Measurements from ENCODE around the gene PLPPR5.

Gene PLPPR5

DNA sequence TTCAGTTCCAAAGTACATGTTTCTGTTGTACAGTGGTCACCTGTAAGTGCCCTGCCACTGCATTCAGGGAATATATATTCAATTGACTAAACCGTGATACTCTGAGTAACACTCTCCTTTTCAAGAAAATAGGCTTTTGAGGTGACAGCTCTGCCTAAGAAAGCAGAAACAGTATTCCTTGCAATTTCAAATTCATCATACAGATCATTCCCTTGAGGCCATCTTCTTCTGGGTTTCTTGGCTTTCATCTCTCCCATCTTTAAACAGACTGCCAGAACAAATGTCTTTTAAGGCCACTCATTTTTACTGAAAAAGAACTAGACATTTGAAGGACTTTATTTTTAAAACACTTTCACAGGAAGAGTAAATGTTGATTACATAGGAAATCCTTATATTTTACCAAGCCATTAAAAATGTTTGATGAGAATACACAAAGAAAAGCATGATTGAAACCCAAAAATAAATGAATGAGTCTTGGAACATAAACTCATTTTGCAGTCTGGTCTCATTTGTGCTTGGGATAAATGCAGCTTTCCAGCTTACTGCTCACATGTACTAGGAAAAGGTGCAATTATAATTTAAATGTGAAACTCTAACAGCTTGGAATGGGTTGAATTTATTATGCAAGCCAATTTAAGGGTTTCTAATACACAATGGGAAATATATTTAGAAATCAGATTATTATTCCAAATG is 34.7 kb downstream of the PLPPR5 start:
- Histone ChIP-seq H3K4me1 (ENCODE audit: control insufficient read depth, insufficient read depth, low read length) (peaks cover 1% of the 10 kb centered on the region; the same call in 1 of the 2 replicates), H3K4me3 (ENCODE audit: low read length) (no peak overlapping the region), H3K27ac (ENCODE audit: low read length) (no peak overlapping the region), H3K27me3 (ENCODE audit: control insufficient read depth, insufficient read depth, low read length) (no peaks in the 10 kb centered on the region), H3K36me3 (ENCODE audit: control insufficient read depth, insufficient read depth, low read length) (no peaks in the 10 kb centered on the region), H3K9me3 (ENCODE audit: control insufficient read depth, insufficient read depth, low read length) (no peaks in the 10 kb centered on the region)
- WGBS (ENCODE audit: insufficient coverage, insufficient read length) = no CpG with 5 or more reads among the region's 1 CpG
- DNase-seq (ENCODE audit: low read depth, low spot score) = no peak

DNA sequence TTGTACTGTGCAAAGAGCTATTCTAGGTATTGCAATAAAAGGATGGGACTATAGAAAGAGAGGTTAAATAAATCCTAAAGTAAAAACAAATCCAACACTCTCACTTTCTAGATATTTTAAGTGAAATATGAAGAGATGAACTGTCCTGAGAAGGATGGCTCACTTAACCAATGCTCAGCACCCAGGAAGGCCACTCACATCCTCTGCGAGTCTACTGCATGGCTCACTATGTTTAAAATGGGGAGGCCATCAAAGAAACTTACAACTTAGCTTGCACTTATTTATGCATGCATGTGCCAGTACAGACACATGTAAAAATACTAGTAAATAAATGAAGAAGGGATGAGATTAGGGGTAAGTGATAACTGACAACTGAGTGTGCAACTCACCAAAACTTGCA is 37.5 kb downstream of the PLPPR5 start:
- no CpG with 5 or more reads among the region's 1 CpG for WGBS (ENCODE audit: insufficient coverage, insufficient read length)
- no peak for DNase-seq (ENCODE audit: low read depth, low spot score)
- Histone ChIP-seq H3K27me3 (ENCODE audit: control insufficient read depth, insufficient read depth, low read length) (no peaks in the 10 kb centered on the region), H3K9me3 (ENCODE audit: control insufficient read depth, insufficient read depth, low read length) (no peaks in the 10 kb centered on the region), H3K4me3 (ENCODE audit: low read length) (no peak overlapping the region), H3K36me3 (ENCODE audit: control insufficient read depth, insufficient read depth, low read length) (no peaks in the 10 kb centered on the region), H3K4me1 (ENCODE audit: control insufficient read depth, insufficient read depth, low read length) (no peaks in the 10 kb centered on the region), H3K27ac (ENCODE audit: low read length) (no peak overlapping the region)

DNA sequence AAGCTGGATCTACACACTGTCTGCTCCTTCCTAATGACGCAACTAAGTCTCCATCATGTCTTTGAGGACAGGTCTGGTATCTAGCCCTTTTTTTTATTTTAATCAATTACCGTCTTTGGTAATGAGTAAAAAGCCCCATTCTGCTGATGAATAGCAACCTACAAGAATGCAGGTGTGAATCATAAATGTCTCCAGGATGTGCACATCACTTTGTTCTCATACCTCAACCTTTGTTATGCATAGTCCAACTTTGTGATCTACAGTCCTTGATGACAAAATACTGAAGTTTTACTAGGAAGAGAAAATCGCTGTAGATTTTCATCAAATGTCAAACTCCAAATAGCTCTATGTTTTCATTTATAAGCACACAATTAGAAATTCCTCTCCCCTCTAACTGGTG is 39.3 kb downstream of the PLPPR5 start:
- Histone ChIP-seq H3K27me3 (ENCODE audit: control insufficient read depth, insufficient read depth, low read length) (no peaks in the 10 kb centered on the region), H3K4me3 (ENCODE audit: low read length) (no peak overlapping the region), H3K27ac (ENCODE audit: low read length) (no peak overlapping the region), H3K36me3 (ENCODE audit: control insufficient read depth, insufficient read depth, low read length) (no peaks in the 10 kb centered on the region), H3K9me3 (ENCODE audit: control insufficient read depth, insufficient read depth, low read length) (no peaks in the 10 kb centered on the region), H3K4me1 (ENCODE audit: control insufficient read depth, insufficient read depth, low read length) (no peaks in the 10 kb centered on the region)
- no CpG with 5 or more reads among the region's 3 CpGs for WGBS (ENCODE audit: insufficient coverage, insufficient read length)
- no peak for DNase-seq (ENCODE audit: low read depth, low spot score)

- H3K36me3 ChIP-seq (ENCODE audit: control insufficient read depth, insufficient read depth, low read length) = no peaks in the 10 kb centered on the region
- H3K4me1 ChIP-seq (ENCODE audit: control insufficient read depth, insufficient read depth, low read length) = no peaks in the 10 kb centered on the region
- no peak for DNase-seq (ENCODE audit: low read depth, low spot score)
- no peaks in the 10 kb centered on the region for H3K9me3 ChIP-seq (ENCODE audit: control insufficient read depth, insufficient read depth, low read length)
- WGBS (ENCODE audit: insufficient coverage, insufficient read length) = no CpG with 5 or more reads among the region's 4 CpGs
- no peaks in the 10 kb centered on the region for H3K27me3 ChIP-seq (ENCODE audit: control insufficient read depth, insufficient read depth, low read length)
- H3K27ac ChIP-seq (ENCODE audit: low read length) = no peak overlapping the region
- H3K4me3 ChIP-seq (ENCODE audit: low read length) = no peak overlapping the region
Observed at GRCh38 chr1:98964198-98964597, 40.5 kb downstream of the PLPPR5 start.

DNA sequence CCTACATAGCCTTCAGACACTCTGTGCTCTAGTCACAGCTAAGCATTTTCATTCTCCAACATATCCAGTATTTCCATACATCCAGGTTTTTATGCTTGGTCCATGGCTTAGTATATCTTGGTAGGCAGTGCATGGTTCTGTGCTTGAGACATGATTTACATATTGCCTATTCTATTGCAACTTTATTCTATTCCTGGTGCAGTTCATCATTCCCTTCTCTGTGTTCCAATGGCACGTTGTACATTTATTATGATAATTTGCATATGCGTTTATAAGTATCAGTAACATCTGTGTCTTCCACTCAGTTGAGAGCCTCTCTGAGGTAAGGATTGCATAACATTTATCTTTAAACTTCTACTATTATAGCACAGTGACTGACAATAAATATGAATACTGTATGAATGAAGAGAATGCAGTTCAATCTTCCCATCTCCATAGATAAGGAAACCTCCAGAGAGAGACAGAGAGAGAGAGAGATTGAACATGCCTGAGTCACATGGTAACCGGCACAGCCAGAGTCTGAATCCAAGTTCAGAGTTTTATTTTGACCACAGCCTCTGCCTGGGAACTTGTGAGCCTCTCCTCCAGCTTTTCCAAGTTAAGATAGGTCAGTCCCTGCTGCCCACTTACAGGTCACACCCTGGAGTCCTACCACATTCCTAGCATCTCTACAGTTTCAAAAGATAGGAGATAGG is 41.5 kb downstream of the PLPPR5 start:
- no peaks in the 10 kb centered on the region for H3K36me3 ChIP-seq (ENCODE audit: control insufficient read depth, insufficient read depth, low read length)
- H3K4me3 ChIP-seq (ENCODE audit: low read length) = no peak overlapping the region
- no peak overlapping the region for H3K27ac ChIP-seq (ENCODE audit: low read length)
- no peaks in the 10 kb centered on the region for H3K27me3 ChIP-seq (ENCODE audit: control insufficient read depth, insufficient read depth, low read length)
- H3K9me3 ChIP-seq (ENCODE audit: control insufficient read depth, insufficient read depth, low read length) = no peaks in the 10 kb centered on the region
- no peaks in the 10 kb centered on the region for H3K4me1 ChIP-seq (ENCODE audit: control insufficient read depth, insufficient read depth, low read length)
- DNase-seq (ENCODE audit: low read depth, low spot score) = no peak
- WGBS (ENCODE audit: insufficient coverage, insufficient read length) = no CpG with 5 or more reads among the region's 3 CpGs

GRCh38 chr1:98962156-98962555 is 42.5 kb downstream of the PLPPR5 start:
- Histone ChIP-seq H3K27me3 (ENCODE audit: control insufficient read depth, insufficient read depth, low read length) (no peaks in the 10 kb centered on the region), H3K27ac (ENCODE audit: low read length) (no peak overlapping the region), H3K4me1 (ENCODE audit: control insufficient read depth, insufficient read depth, low read length) (no peaks in the 10 kb centered on the region), H3K36me3 (ENCODE audit: control insufficient read depth, insufficient read depth, low read length) (no peaks in the 10 kb centered on the region), H3K9me3 (ENCODE audit: control insufficient read depth, insufficient read depth, low read length) (no peaks in the 10 kb centered on the region), H3K4me3 (ENCODE audit: low read length) (no peak overlapping the region)
- no peak for DNase-seq (ENCODE audit: low read depth, low spot score)

- Histone ChIP-seq H3K4me1 (ENCODE audit: control insufficient read depth, insufficient read depth, low read length) (no peaks in the 10 kb centered on the region), H3K27me3 (ENCODE audit: control insufficient read depth, insufficient read depth, low read length) (no peaks in the 10 kb centered on the region), H3K9me3 (ENCODE audit: control insufficient read depth, insufficient read depth, low read length) (no peaks in the 10 kb centered on the region), H3K4me3 (ENCODE audit: low read length) (no peak overlapping the region), H3K27ac (ENCODE audit: low read length) (no peak overlapping the region), H3K36me3 (ENCODE audit: control insufficient read depth, insufficient read depth, low read length) (no peaks in the 10 kb centered on the region)
- DNase-seq (ENCODE audit: low read depth, low spot score) = no peak
Observed at GRCh38 chr1:98949621-98950020, 55.0 kb downstream of the PLPPR5 start.

DNA sequence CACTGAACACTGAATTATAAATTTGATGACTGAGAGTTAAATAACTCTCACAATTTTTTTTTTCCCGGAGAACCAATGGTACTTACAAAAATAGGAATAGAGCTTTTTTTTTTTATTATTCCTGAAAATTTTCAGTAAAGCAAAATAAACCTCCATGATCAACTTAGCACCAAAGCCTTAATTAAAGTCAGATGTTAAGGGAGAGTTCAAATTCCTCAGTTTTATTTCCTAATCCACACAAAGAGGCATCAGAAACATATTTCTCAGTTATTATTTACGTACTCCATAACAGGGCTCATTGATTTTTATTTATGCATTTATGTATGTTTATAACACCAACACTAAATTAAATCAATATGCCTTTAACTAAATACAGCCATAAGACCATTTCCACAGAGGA is 55.5 kb downstream of the PLPPR5 start:
- Histone ChIP-seq H3K36me3 (ENCODE audit: control insufficient read depth, insufficient read depth, low read length) (no peaks in the 10 kb centered on the region), H3K4me3 (ENCODE audit: low read length) (no peak overlapping the region), H3K27ac (ENCODE audit: low read length) (no peak overlapping the region), H3K9me3 (ENCODE audit: control insufficient read depth, insufficient read depth, low read length) (no peaks in the 10 kb centered on the region), H3K4me1 (ENCODE audit: control insufficient read depth, insufficient read depth, low read length) (no peaks in the 10 kb centered on the region), H3K27me3 (ENCODE audit: control insufficient read depth, insufficient read depth, low read length) (no peaks in the 10 kb centered on the region)
- WGBS (ENCODE audit: insufficient coverage, insufficient read length) = no CpG with 5 or more reads among the region's 2 CpGs
- DNase-seq (ENCODE audit: low read depth, low spot score) = no peak

GRCh38 chr1:98947071-98947470 is 57.6 kb downstream of the PLPPR5 start:
- DNase-seq (ENCODE audit: low read depth, low spot score) = no peak
- WGBS (ENCODE audit: insufficient coverage, insufficient read length) = no CpG with 5 or more reads among the region's 3 CpGs

GRCh38 chr1:98940722-98941079 is 64.0 kb downstream of the PLPPR5 start:
- H3K27ac ChIP-seq (ENCODE audit: low read length) = no peak overlapping the region
- H3K27me3 ChIP-seq (ENCODE audit: control insufficient read depth, insufficient read depth, low read length) = no peaks in the 10 kb centered on the region
- no peaks in the 10 kb centered on the region for H3K9me3 ChIP-seq (ENCODE audit: control insufficient read depth, insufficient read depth, low read length)
- H3K4me3 ChIP-seq (ENCODE audit: low read length) = no peak overlapping the region
- WGBS (ENCODE audit: insufficient coverage, insufficient read length) = no CpG with 5 or more reads among the region's 4 CpGs
- H3K36me3 ChIP-seq (ENCODE audit: control insufficient read depth, insufficient read depth, low read length) = no peaks in the 10 kb centered on the region
- no peak for DNase-seq (ENCODE audit: low read depth, low spot score)
- H3K4me1 ChIP-seq (ENCODE audit: control insufficient read depth, insufficient read depth, low read length) = no peaks in the 10 kb centered on the region

More at GRCh38 chr1:98947071-98947470, 57.6 kb downstream of the PLPPR5 start:
- no peak overlapping the region for H3K27ac ChIP-seq (ENCODE audit: low read length)
- no peaks in the 10 kb centered on the region for H3K9me3 ChIP-seq (ENCODE audit: control insufficient read depth, insufficient read depth, low read length)
- no peaks in the 10 kb centered on the region for H3K27me3 ChIP-seq (ENCODE audit: control insufficient read depth, insufficient read depth, low read length)
- H3K4me3 ChIP-seq (ENCODE audit: low read length) = no peak overlapping the region
- no peaks in the 10 kb centered on the region for H3K4me1 ChIP-seq (ENCODE audit: control insufficient read depth, insufficient read depth, low read length)
- no peaks in the 10 kb centered on the region for H3K36me3 ChIP-seq (ENCODE audit: control insufficient read depth, insufficient read depth, low read length)

All from iPS DF 6.9 (cell line).